Progenitor cell of endocrine pancreas (in vitro differentiated cells): ENCODE results near the gene SAT2. TPM values are rescaled to one million over a fixed set of nuclear protein-coding genes. Genes with fewer than 3 reads are reported as not detected.
"Not testable (repeated sequence)": the region's sequence is repeated elsewhere in the genome, so short reads cannot be mapped to it uniquely, and the experiment has no call there.

Source experiments
- DNase-seq: peaks from one replicate; pipeline ENCODE4 v3.0.0; 2021; ENCODE audit warnings: low spot score; ENCODE audit not compliant: unreplicated experiment
- H3K27ac Mint-ChIP-seq: 2 replicates; pipeline ENCODE4 v1.8.0; 2021; ENCODE audit warnings: mild to moderate bottlenecking, moderate library complexity, mixed read lengths
- H3K27me3 Mint-ChIP-seq: 2 replicates; pipeline ENCODE4 v1.8.0; 2021; ENCODE audit warnings: mixed read lengths
- H3K36me3 Mint-ChIP-seq: 2 replicates; pipeline ENCODE4 v1.8.0; 2022; ENCODE audit warnings: mixed read lengths; ENCODE audit not compliant: insufficient read depth
- H3K4me1 Mint-ChIP-seq: 2 replicates; pipeline ENCODE4 v1.8.0; 2021; ENCODE audit warnings: low read depth, mixed read lengths
- H3K4me3 Mint-ChIP-seq: 2 replicates; pipeline ENCODE4 v1.8.0; 2021; ENCODE audit warnings: low read depth, mild to moderate bottlenecking, moderate library complexity, mixed read lengths
- H3K9me3 Mint-ChIP-seq: 2 replicates; pipeline ENCODE4 v1.8.0; 2021; ENCODE audit warnings: low read depth, mixed read lengths
- total RNA-seq: library from RNA; stranded (reverse); gene quantifications from 2 replicates; pipeline ENCODE4 v1.2.1, GENCODE V29; 2021
- TF ChIP-seq, protein P1 (sequence below): fragments of 200-600 bp; sonication (generic); IDR thresholded peaks from one replicate; pipeline ENCODE4 v1.5.0; 2021; ENCODE audit warnings: antibody characterized with exemption, mild to moderate bottlenecking; ENCODE audit not compliant: unreplicated experiment

SAT2 gene
- total RNA-seq, 1 donor from 2014 or later, result 108 TPM

DNA sequence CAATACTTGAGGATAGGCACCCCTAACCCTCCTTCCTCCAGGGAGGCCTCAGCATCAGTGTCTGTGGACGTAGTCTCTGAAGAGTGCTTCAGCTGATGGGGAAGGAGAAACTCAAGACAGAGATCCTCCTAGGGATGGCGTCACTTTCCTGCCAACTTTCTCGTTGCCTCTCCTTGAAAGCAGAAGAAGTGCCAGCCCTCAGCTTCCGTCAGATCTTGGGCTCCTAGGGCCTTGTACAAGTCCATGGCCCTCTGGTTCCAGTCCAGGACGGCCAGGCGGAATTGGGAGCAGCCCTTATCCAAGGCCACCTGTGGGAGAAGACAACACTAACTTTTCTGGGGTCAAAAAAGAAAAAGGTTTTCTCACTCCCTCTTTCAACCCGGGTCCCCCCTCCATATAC lies 1.3 kb downstream of the SAT2 start:
- DNase-seq, result no peak
- Mint-ChIP-seq H3K36me3 (peaks cover 5% of the 10 kb centered on the region), H3K9me3 (no peaks in the 10 kb centered on the region), H3K27me3 (no peaks in the 10 kb centered on the region), H3K4me3 (peak overlapping the region; percentile 93), H3K27ac (peak overlapping the region; percentile 99), H3K4me1 (peaks cover 15% of the 10 kb centered on the region)
- TF ChIP-seq, protein P1, sequence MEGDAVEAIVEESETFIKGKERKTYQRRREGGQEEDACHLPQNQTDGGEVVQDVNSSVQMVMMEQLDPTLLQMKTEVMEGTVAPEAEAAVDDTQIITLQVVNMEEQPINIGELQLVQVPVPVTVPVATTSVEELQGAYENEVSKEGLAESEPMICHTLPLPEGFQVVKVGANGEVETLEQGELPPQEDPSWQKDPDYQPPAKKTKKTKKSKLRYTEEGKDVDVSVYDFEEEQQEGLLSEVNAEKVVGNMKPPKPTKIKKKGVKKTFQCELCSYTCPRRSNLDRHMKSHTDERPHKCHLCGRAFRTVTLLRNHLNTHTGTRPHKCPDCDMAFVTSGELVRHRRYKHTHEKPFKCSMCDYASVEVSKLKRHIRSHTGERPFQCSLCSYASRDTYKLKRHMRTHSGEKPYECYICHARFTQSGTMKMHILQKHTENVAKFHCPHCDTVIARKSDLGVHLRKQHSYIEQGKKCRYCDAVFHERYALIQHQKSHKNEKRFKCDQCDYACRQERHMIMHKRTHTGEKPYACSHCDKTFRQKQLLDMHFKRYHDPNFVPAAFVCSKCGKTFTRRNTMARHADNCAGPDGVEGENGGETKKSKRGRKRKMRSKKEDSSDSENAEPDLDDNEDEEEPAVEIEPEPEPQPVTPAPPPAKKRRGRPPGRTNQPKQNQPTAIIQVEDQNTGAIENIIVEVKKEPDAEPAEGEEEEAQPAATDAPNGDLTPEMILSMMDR, result no peak

DNA sequence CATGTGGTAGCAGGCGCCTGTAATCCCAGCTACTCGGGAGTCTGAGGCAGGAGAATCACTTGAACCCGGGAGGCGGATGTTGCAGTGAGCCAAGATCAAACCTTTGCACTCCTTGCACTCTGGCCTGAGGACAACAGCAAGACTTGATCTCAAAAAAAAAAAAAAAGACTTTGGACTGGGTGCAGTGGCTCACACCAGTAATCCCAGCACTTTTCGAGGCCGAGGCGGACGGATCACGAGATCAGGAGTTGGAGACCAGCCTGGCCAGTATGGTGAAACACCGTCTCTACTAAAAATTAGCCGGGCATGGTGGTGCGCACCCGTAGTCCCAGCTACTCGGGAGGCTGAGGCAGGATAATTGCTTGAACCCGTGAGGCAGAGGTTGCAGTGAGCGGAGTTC lies 1.9 kb downstream of the SAT2 start:
- not testable (repeated sequence) for H3K9me3 Mint-ChIP-seq, H3K36me3 Mint-ChIP-seq, H3K27me3 Mint-ChIP-seq, DNase-seq
- peak overlapping the region; percentile 26 for H3K4me3 Mint-ChIP-seq
- peaks cover 15% of the 10 kb centered on the region for H3K4me1 Mint-ChIP-seq
- H3K27ac Mint-ChIP-seq, result peak overlapping the region; percentile 37

DNA sequence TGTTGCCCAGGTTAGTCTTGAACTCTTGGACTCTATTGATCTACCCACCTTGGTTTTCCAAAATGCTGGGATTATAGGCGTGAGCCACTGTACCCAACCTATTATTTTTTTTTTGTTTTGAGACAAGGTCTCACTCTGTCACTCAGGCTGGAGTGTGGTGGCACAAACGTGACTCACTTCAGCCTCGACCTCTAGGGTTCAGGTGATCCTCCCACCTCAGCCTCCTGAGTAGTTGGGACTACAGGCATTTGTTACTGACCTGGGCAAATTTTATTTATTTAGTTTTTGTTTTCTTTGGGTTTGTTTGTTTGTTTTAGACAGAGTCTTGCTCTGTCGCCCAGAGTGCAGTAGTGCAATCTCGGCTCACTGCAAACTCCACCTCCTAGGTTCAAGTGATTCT lies 4.0 kb downstream of the SAT2 start:
- H3K27me3 Mint-ChIP-seq, result no peaks in the 10 kb centered on the region
- no peak overlapping the region for H3K4me3 Mint-ChIP-seq
- no peak for DNase-seq
- TF ChIP-seq, protein P1, result no peak
- H3K4me1 Mint-ChIP-seq, result peaks cover 9% of the 10 kb centered on the region
- H3K36me3 Mint-ChIP-seq, result peaks cover 5% of the 10 kb centered on the region
- no peaks in the 10 kb centered on the region for H3K9me3 Mint-ChIP-seq
- H3K27ac Mint-ChIP-seq, result no peak overlapping the region

DNA sequence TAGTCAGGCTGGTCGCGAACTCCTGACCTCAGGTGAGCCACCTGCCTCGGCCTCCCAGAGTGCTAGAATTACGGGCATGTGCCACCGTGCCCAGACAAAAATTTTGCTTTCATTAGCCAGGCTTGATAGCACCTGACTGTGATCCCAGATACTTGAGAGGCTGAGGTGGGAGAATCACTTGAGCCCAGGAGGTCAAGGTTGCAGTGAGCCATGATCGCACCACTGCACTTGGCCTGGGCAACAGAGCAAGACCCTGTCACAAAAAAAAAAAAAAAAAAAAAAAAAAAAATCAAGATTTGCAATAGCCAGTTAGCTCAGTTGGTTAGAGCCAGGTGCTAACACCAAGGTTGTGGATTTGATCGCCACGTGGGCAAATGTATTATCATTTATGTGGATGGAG lies 6.8 kb downstream of the SAT2 start:
- no peak for DNase-seq
- H3K9me3 Mint-ChIP-seq, result no peaks in the 10 kb centered on the region
- TF ChIP-seq, protein P1, result no peak
- H3K4me3 Mint-ChIP-seq, result no peak overlapping the region
- H3K4me1 Mint-ChIP-seq, result no peaks in the 10 kb centered on the region
- H3K27ac Mint-ChIP-seq, result no peak overlapping the region
- peaks cover 1% of the 10 kb centered on the region for H3K36me3 Mint-ChIP-seq
- H3K27me3 Mint-ChIP-seq, result no peaks in the 10 kb centered on the region

DNA sequence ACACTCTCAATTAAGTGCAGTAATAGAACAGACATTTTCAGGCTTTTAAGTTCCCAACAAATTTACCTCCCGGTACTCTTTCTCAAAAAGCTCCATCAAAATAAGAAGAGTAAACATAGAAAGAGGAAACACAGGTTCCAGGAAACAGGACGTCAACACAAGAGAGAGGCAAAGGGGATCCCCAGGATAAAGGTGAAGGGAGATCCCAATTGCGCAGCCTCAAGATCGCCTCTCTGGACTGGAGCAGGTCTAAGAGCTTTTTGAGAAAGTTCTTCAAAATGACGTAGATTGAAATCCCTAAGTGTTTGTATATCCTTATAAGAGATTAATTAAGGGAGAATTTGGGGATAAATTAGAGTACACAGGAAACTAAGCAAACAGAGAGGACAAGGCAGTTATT lies 9.0 kb downstream of the SAT2 start:
- peaks cover 2% of the 10 kb centered on the region for H3K4me1 Mint-ChIP-seq
- no peak overlapping the region for H3K4me3 Mint-ChIP-seq
- no peaks in the 10 kb centered on the region for H3K27me3 Mint-ChIP-seq
- H3K27ac Mint-ChIP-seq, result peak overlapping the region; percentile 43
- no peak for DNase-seq
- no peaks in the 10 kb centered on the region for H3K36me3 Mint-ChIP-seq
- TF ChIP-seq, protein P1, result no peak
- no peaks in the 10 kb centered on the region for H3K9me3 Mint-ChIP-seq

DNA sequence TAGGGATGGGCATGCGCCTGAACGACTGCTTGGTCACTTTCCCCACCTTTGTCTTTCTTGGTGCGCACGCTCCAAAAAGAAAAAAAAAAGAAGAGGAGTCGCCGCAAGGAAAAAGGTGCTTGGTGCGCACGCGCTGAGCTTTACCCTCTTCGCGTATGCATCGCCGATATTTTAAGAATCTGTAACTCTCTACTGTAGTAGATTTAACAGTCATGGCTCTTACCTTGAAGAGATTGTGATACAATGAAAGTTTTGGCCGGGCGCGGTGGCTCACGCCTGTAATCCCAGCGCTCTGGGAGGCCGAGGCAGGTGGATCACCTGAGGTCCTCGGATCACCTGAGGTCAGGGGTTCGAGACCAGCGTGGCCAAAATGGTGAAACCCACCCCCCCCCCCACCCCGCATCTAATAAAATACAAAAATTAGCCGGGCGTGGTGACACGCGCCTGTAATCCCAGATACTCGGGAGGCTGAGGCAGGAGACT lies 12.3 kb downstream of the SAT2 start:
- H3K36me3 Mint-ChIP-seq, result peaks cover 1% of the 10 kb centered on the region

More for the DNA sequence above, 12.3 kb downstream of the SAT2 start:
- H3K9me3 Mint-ChIP-seq, result no peaks in the 10 kb centered on the region
- no peaks in the 10 kb centered on the region for H3K27me3 Mint-ChIP-seq
- H3K4me1 Mint-ChIP-seq, result peaks cover 25% of the 10 kb centered on the region
- H3K4me3 Mint-ChIP-seq, result peak overlapping the region; percentile 71
- no peak for DNase-seq
- H3K27ac Mint-ChIP-seq, result peak overlapping the region; percentile 97
- TF ChIP-seq, protein P1, result no peak
